Body of pancreas (tissue), 4 donors: ENCODE measurements around the gene ASPRV1. TPM values are rescaled to one million over a fixed set of nuclear protein-coding genes. Genes with fewer than 3 reads are reported as not detected.
A peak's percentile ranks its signal among the peaks of the same experiment; 100 is the strongest.

Source experiments
- ATAC-seq: fragments of 150-250 bp; one replicate; pipeline ENCODE4 v1.9.1; 2016
- DNase-seq, 4 donors: peaks; one replicate each; pipeline ENCODE4 v3.0.0-alpha.2; 2019
- H3K27ac ChIP-seq, 4 donors: fragments of 200-600 bp; sonication (generic); 1 replicate in 3 of 4; 2 replicates in 1 of 4; pipeline versions ENCODE4 v1.5.1 to v1.6.1; 2016 to 2019; ENCODE audit warnings: mild to moderate bottlenecking in 1 of 4, mixed read lengths in 1 of 4, moderate library complexity in 1 of 4
- H3K27me3 ChIP-seq, 2 donors: fragments of 200-600 bp; sonication (generic); one replicate each; pipeline ENCODE4 v1.6.0; 2016; ENCODE audit warnings: mild to moderate bottlenecking in 1 of 2
- H3K36me3 ChIP-seq, 2 donors: fragments of 200-600 bp; sonication (generic); replicated peaks in 1 of 2; 2 replicates each; pipeline ENCODE4 v1.5.1; 2016; ENCODE audit warnings: low read depth in 2 of 2; ENCODE audit not compliant: insufficient read depth in 1 of 2
- H3K4me1 ChIP-seq: fragments of 200-600 bp; sonication (generic); one replicate; pipeline ENCODE4 v1.6.0; 2016
- H3K4me3 ChIP-seq, 2 donors: fragments of 200-600 bp; sonication (generic); 1 replicate in 1 of 2; 2 replicates in 1 of 2; pipeline ENCODE4 v1.5.1; 2016 to 2019
- H3K9me3 ChIP-seq, 3 donors: fragments of 200-600 bp; sonication (generic); 1 replicate in 2 of 3; 2 replicates in 1 of 3; pipeline ENCODE4 v1.5.1; 2016
- CTCF ChIP-seq, 7 experiments: fragments of 450-650 bp in 4 of 7; fragments of 200-600 bp in 3 of 7; sonication (generic) in 3 of 7; IDR thresholded peaks; one replicate each; pipeline ENCODE4 v1.5.1; 2016 to 2019; ENCODE audit warnings: antibody characterized with exemption in 7 of 7
- POLR2A ChIP-seq, 3 donors: fragments of 450-650 bp; IDR thresholded peaks; one replicate each; pipeline ENCODE4 v1.6.1; 2016; ENCODE audit warnings: antibody characterized with exemption in 3 of 3, mild to moderate bottlenecking in 2 of 3
- WGBS, 2 donors: methylation state at CpG; one replicate each; pipeline ENCODE4 v1.1.5; 2017; 5-methylcytosine and 5-hydroxymethylcytosine counted together
- intact Hi-C: fragments of 100-400 bp; cut with DNase I; formaldehyde crosslinking; loops from one replicate; pipeline ENCODE4 v1.15.1; 2023
- total RNA-seq, 2 donors: library from RNA; depleted of rRNA; stranded (reverse); fragments of >200 nt; gene quantifications; one replicate each; pipeline ENCODE4 v1.1.0, GENCODE V29; 2016

ASPRV1 gene
- total RNA-seq, 2 donors from 2014 or later = 0.33 TPM; not detected in 1

- Histone ChIP-seq H3K36me3 (peaks cover 0 to 23% of the 10 kb centered on the region in 2 donors), H3K27me3 (no peaks in the 10 kb centered on the region), H3K9me3 (no peaks in the 10 kb centered on the region), H3K4me3 (no peak overlapping the region), H3K27ac (no peak overlapping the region), H3K4me1 (peaks cover 5% of the 10 kb centered on the region)
- WGBS, 2 donors = 89 to 94% methylated on average over 14 of the region's 14 CpGs
- ATAC-seq (no peak), DNase-seq (no peak)
- no peak for TF ChIP-seq POLR2A (IDR thresholded peaks at IDR 0.05)
- intact Hi-C loops = loop anchor here (10.0 kb wide), 1 partner anchor 107 kb away; no protein-coding TSS in a partner anchor
Measured at GRCh38 chr2:69937968-69938367, 23.5 kb downstream of the ASPRV1 start.

GRCh38 chr2:69936906-69937305 lies 24.5 kb downstream of the ASPRV1 start:
- DNase-seq (no peak), ATAC-seq (no peak)
- Histone ChIP-seq H3K4me3 (no peak overlapping the region), H3K9me3 (no peaks in the 10 kb centered on the region), H3K4me1 (peaks cover 5% of the 10 kb centered on the region), H3K27me3 (no peaks in the 10 kb centered on the region), H3K36me3 (peaks cover 0 to 23% of the 10 kb centered on the region in 2 donors), H3K27ac (no peak overlapping the region)
- TF ChIP-seq POLR2A (IDR thresholded peaks at IDR 0.05) (no peak), CTCF (IDR thresholded peaks at IDR 0.05) (no peak)
- intact Hi-C loops = loop anchor here (10.0 kb wide), 1 partner anchor 108 kb away; no protein-coding TSS in a partner anchor
- WGBS, 2 donors = 82 to 90% methylated on average over 10 to 11 of the region's 11 CpGs

- TF ChIP-seq POLR2A (IDR thresholded peaks at IDR 0.05) (no peak), CTCF (IDR thresholded peaks at IDR 0.05) (no peak)
- H3K9me3 ChIP-seq = no peaks in the 10 kb centered on the region
- H3K4me3 ChIP-seq = no peak overlapping the region
- no peak for DNase-seq
- H3K36me3 ChIP-seq = peaks cover 0 to 22% of the 10 kb centered on the region in 2 donors
- 96 to 97% methylated on average over 5 of the region's 5 CpGs for WGBS, 2 donors
- H3K27ac ChIP-seq = no peak overlapping the region
- H3K27me3 ChIP-seq = no peaks in the 10 kb centered on the region
- H3K4me1 ChIP-seq = peaks cover 5% of the 10 kb centered on the region
- intact Hi-C loops = loop anchor here (10.0 kb wide), 1 partner anchor 110 kb away; no protein-coding TSS in a partner anchor
- no peak for ATAC-seq
Measured at GRCh38 chr2:69935011-69935410, 26.4 kb downstream of the ASPRV1 start.

DNA sequence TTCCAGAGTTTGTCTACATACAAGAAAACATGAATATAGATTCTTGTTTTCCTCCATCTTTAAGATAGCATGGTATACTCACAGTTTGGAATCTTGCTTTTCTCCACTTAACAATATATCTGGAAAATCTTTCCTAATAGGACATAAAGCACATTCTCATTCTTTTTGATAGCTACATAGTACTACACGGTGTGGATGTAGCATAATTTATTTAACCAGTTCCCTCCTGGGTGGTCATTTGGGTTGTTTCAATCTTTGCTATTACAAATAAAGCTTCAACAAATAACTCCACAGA lies 26.9 kb downstream of the ASPRV1 start:
- ATAC-seq = no peak
- H3K4me1 ChIP-seq = peaks cover 5% of the 10 kb centered on the region
- H3K9me3 ChIP-seq = no peaks in the 10 kb centered on the region
- peaks cover 0 to 20% of the 10 kb centered on the region in 2 donors for H3K36me3 ChIP-seq
- 39 to 54% methylated on average over 1 of the region's 1 CpG for WGBS, 2 donors
- TF ChIP-seq CTCF (IDR thresholded peaks at IDR 0.05) = no peak
- no peaks in the 10 kb centered on the region for H3K27me3 ChIP-seq
- no peak for DNase-seq
- intact Hi-C loops = loop anchor here (10.0 kb wide), 1 partner anchor 110 kb away; no protein-coding TSS in a partner anchor
- H3K27ac ChIP-seq = peak overlapping the region in 1 of 4 donors; percentile 10
- H3K4me3 ChIP-seq = no peak overlapping the region

DNA sequence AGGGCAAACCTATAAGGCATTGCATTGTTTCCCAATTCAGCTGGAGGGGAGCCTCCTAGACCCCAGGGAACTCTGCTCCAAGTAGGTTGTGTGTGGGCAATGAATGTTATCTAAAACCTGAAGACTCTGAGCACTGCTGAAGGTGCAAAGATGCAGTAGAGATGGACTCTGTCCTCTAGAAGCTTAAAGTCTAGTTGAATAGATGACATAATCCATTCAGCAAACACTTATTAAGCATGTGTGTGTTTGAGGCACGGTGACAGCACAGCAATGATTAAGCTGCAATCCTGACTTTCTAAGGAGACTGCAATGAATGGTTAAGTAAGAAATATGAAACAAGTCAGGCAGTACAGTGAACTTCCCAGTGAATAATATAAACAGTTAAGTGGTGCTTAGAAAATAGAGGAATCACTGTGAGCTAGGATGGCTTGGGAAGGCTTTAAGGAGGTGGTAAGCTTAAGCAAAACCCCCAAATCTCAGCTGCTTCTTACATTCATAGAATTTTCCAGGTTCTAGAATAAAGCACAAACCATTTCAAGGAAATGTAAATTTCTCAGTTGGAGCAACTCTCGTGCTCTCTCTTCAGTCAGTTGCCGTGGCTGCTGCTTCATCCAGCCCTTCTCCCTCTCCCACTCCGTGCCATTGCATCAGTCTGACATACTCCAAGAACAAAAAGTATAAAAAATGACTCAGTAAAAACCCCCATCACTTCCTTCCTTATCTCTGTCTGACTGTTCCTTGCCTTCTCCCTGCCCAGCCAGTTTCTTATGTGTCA lies 27.4 kb downstream of the ASPRV1 start:
- Histone ChIP-seq H3K27me3 (no peaks in the 10 kb centered on the region), H3K4me3 (no peak overlapping the region), H3K9me3 (no peaks in the 10 kb centered on the region), H3K27ac (peak overlapping the region in 1 of 4 donors; percentile 10), H3K4me1 (peaks cover 5% of the 10 kb centered on the region), H3K36me3 (peaks cover 0 to 17% of the 10 kb centered on the region in 2 donors)
- no peak for ATAC-seq
- intact Hi-C loops = loop anchor here (10.0 kb wide), 1 partner anchor 111 kb away; no protein-coding TSS in a partner anchor
- peak in 1 of 4 donors; percentile 47 for DNase-seq
- TF ChIP-seq POLR2A (IDR thresholded peaks at IDR 0.05) (no peak), CTCF (IDR thresholded peaks at IDR 0.05) (no peak)
- 56 to 63% methylated on average over 4 of the region's 4 CpGs for WGBS, 2 donors
